Measurements from ENCODE around the gene PIK3C2G. TPM values are rescaled to one million over a fixed set of nuclear protein-coding genes. Genes with fewer than 3 reads are reported as not detected.

The PIK3C2G gene
- total RNA-seq, 1 donor from 2014 or later = 0.26 TPM

DNA sequence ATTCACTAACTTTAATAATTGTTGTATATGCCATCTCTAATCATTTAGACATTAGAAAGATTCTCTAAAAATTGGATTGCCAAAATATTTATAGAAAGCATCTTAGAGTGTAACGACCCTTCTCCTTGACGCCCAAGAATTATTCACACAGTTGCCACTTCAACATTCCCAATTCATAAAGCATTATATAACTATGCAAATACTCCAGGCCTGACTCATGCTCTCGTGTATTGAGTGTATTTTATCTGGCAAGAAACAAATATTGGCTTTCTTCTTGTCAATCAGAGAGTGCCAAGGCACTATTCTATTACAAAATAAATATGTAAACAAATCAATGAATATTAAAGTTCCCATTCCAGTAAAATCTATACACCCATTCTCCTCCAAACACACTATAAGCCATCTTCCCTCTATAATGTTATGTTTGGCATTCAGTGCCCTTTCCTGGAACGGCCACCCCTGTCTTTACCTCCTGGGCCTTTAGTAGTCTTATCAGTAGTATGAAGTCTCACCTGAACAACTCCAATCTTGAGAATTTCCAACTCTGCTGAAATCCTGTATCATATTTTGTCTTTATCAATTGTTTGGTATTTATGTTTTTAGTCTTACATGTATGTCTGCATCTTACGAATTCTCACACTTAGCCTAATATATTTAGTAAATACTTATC, 182.6 kb downstream of the PIK3C2G start:
- DNase-seq (ENCODE audit: low read depth) = peak; percentile 73
- TF ChIP-seq, protein P1, sequence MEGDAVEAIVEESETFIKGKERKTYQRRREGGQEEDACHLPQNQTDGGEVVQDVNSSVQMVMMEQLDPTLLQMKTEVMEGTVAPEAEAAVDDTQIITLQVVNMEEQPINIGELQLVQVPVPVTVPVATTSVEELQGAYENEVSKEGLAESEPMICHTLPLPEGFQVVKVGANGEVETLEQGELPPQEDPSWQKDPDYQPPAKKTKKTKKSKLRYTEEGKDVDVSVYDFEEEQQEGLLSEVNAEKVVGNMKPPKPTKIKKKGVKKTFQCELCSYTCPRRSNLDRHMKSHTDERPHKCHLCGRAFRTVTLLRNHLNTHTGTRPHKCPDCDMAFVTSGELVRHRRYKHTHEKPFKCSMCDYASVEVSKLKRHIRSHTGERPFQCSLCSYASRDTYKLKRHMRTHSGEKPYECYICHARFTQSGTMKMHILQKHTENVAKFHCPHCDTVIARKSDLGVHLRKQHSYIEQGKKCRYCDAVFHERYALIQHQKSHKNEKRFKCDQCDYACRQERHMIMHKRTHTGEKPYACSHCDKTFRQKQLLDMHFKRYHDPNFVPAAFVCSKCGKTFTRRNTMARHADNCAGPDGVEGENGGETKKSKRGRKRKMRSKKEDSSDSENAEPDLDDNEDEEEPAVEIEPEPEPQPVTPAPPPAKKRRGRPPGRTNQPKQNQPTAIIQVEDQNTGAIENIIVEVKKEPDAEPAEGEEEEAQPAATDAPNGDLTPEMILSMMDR (IDR thresholded peaks at IDR 0.05; ENCODE audit: insufficient read depth, low read length, severe bottlenecking) = no peak
- H3K4me3 ChIP-seq (ENCODE audit: low read depth, low read length) = no peak overlapping the region
- no peaks in the 10 kb centered on the region for H3K27me3 ChIP-seq (ENCODE audit: control insufficient read depth, insufficient read depth, low read length)
- no peak for FAIRE-seq
- no peaks in the 10 kb centered on the region for H3K36me3 ChIP-seq (ENCODE audit: control insufficient read depth, insufficient read depth, low read length)

DNA sequence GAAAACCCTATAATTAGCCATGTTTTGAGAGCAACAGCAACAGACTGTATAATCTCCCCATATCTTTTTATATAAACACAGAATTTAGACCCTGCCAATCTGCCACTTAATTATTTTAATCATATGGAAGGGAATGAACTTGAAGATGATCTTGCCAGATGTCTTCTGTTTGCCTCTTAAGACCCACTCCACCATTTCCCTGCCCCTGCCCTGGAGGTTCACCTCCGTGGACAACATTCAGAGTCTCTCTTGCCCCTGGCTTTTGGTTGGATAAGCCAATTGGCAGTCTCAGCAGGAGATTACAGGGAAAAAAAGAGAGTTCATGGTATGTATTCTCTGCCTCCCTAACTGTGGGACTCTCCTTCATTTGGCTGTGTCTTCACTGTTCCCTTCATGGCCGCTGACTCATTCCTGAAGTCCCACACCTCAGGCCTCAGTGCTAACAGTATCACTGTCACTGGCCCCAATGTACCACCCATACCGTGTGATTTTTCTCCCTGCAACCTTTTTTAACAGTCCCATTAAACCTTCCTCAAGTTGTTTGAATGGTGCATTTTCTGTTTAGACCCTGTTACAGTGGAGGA, 184.8 kb downstream of the PIK3C2G start:
- TF ChIP-seq, protein P1 (IDR thresholded peaks at IDR 0.05; ENCODE audit: insufficient read depth, low read length, severe bottlenecking) = no peak
- peak; percentile 55 for FAIRE-seq
- no peak for DNase-seq (ENCODE audit: low read depth)
- Histone ChIP-seq H3K36me3 (ENCODE audit: control insufficient read depth, insufficient read depth, low read length) (no peaks in the 10 kb centered on the region), H3K27me3 (ENCODE audit: control insufficient read depth, insufficient read depth, low read length) (no peaks in the 10 kb centered on the region), H3K4me3 (ENCODE audit: low read depth, low read length) (no peak overlapping the region)

DNA sequence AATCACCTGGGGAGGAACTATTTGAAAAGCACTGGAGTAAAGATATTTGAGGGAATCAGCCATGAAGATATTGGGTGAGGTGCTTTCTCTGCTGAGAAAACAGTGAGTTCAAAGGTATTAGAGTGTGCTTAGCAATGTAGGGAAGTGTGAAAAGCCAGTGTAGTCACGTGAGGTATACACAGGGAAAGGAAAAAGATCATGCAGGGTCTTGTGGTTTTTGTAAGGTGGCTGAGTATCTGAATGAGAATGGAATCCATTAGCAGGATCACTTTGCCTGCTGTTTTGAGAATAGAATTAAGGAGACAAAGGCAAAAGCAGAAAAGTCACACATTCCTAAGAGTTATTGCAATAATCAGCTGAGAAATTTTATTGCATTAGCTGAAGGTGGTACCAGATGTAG, 193.0 kb downstream of the PIK3C2G start:
- Histone ChIP-seq H3K36me3 (ENCODE audit: control insufficient read depth, insufficient read depth, low read length) (no peaks in the 10 kb centered on the region), H3K27me3 (ENCODE audit: control insufficient read depth, insufficient read depth, low read length) (no peaks in the 10 kb centered on the region), H3K4me3 (ENCODE audit: low read depth, low read length) (no peak overlapping the region)
- DNase-seq (ENCODE audit: low read depth) (no peak), FAIRE-seq (no peak)
- TF ChIP-seq, protein P1 (IDR thresholded peaks at IDR 0.05; ENCODE audit: insufficient read depth, low read length, severe bottlenecking) = no peak

DNA sequence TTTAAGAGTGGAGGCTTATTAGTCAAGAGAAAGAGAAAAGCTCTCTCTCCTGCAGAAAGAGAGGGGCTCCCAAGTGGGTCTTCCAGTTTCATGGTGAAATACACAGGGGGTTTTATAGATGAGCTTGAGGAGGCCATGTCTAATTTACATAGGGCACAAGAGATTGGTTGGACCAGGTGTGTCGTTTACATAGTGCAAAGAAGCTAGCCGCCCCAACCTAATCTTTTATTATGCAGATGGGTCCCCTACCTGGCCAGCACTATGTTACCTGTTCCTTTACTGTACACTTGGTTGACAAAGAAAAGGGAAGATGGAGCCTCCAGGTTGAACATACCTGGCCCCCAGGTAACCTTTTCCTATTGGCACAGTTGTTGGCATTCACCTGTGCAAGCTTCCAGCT, 195.0 kb downstream of the PIK3C2G start:
- H3K27me3 ChIP-seq (ENCODE audit: control insufficient read depth, insufficient read depth, low read length) = no peaks in the 10 kb centered on the region
- no peak for FAIRE-seq
- no peaks in the 10 kb centered on the region for H3K36me3 ChIP-seq (ENCODE audit: control insufficient read depth, insufficient read depth, low read length)
- H3K4me3 ChIP-seq (ENCODE audit: low read depth, low read length) = no peak overlapping the region
- no peak for DNase-seq (ENCODE audit: low read depth)
- TF ChIP-seq, protein P1 (IDR thresholded peaks at IDR 0.05; ENCODE audit: insufficient read depth, low read length, severe bottlenecking) = no peak

DNA sequence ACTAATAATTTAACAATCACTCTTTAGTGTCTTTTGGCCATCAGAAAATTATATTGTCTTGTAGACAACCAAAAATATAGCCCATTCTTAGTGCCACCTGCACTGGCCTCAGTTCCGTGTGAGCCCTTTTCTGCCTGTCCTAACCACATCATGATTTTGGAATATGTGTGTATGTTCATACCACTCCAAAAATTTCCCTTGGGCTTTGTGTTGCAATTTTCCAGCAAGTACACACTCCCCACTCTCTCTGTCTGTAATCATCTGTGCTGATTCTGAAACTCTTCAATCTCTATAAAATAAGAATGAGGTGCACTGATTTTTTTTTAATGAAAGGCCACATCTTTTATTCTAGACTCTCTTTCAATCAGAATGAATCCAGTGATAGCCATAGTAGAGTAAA, 196.0 kb downstream of the PIK3C2G start:
- no peak for FAIRE-seq
- no peaks in the 10 kb centered on the region for H3K36me3 ChIP-seq (ENCODE audit: control insufficient read depth, insufficient read depth, low read length)
- DNase-seq (ENCODE audit: low read depth) = no peak

More for the DNA sequence above, 196.0 kb downstream of the PIK3C2G start:
- Histone ChIP-seq H3K4me3 (ENCODE audit: low read depth, low read length) (no peak overlapping the region), H3K27me3 (ENCODE audit: control insufficient read depth, insufficient read depth, low read length) (no peaks in the 10 kb centered on the region)
- TF ChIP-seq, protein P1 (IDR thresholded peaks at IDR 0.05; ENCODE audit: insufficient read depth, low read length, severe bottlenecking) = no peak

Measured in bronchial epithelial cell (primary cell).